GM12872 (cell line): ENCODE data around the gene KLK14.

Experiments
- TF ChIP-seq, protein P1 (sequence below): IDR thresholded peaks from 3 replicates; pipeline ENCODE4 v1.5.1; 2011; ENCODE audit warnings: low read depth, mild to moderate bottlenecking, low read length, moderate library complexity; ENCODE audit not compliant: insufficient read depth

The KLK14 gene

DNA sequence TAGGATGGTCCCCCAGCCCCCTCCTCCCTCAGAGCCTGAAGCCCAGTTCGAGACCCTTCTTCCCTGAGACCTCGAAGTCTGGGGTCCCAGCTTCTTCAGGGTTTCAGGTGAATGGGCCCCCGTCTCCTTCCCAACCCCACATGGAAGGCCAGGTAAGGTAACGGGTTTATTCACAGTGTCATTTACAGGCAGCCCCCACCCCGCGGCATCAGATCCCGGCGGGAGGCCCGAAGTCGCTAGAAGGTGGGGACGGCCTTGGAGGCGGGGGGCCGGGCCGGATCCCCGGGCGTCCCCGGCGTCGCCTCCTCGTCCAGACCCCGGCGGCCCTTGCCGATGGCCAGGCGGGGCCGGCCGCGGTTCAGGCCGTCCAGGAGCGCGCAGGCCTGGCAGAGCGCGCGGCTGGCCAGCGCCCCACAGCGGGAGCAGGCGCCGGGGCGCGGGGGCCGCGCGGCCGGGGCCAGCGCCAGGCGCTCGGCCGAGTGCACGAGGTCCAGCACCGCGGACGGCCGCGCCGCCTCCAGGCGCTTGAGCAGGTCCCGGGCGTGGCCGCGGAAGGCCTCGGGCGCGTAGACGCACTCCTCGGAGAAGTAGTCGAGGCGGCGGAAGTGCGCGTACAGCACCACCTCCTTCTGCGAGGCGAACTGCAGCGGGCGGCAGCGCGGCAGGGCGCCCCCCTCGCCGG, 15.8 kb upstream of the KLK14 start:
- TF ChIP-seq, protein P1, sequence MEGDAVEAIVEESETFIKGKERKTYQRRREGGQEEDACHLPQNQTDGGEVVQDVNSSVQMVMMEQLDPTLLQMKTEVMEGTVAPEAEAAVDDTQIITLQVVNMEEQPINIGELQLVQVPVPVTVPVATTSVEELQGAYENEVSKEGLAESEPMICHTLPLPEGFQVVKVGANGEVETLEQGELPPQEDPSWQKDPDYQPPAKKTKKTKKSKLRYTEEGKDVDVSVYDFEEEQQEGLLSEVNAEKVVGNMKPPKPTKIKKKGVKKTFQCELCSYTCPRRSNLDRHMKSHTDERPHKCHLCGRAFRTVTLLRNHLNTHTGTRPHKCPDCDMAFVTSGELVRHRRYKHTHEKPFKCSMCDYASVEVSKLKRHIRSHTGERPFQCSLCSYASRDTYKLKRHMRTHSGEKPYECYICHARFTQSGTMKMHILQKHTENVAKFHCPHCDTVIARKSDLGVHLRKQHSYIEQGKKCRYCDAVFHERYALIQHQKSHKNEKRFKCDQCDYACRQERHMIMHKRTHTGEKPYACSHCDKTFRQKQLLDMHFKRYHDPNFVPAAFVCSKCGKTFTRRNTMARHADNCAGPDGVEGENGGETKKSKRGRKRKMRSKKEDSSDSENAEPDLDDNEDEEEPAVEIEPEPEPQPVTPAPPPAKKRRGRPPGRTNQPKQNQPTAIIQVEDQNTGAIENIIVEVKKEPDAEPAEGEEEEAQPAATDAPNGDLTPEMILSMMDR, result no peak

- TF ChIP-seq, protein P1, result no peak
Measured at GRCh38 chr19:51097796-51098195, 15.1 kb upstream of the KLK14 start.

- TF ChIP-seq, protein P1, result peak; percentile 86
Measured at GRCh38 chr19:51097166-51097738, 14.6 kb upstream of the KLK14 start.

- TF ChIP-seq, protein P1, result peak; percentile 34; the same call in 2 of the 3 replicates
Measured at GRCh38 chr19:51096473-51097165, 13.9 kb upstream of the KLK14 start.

DNA sequence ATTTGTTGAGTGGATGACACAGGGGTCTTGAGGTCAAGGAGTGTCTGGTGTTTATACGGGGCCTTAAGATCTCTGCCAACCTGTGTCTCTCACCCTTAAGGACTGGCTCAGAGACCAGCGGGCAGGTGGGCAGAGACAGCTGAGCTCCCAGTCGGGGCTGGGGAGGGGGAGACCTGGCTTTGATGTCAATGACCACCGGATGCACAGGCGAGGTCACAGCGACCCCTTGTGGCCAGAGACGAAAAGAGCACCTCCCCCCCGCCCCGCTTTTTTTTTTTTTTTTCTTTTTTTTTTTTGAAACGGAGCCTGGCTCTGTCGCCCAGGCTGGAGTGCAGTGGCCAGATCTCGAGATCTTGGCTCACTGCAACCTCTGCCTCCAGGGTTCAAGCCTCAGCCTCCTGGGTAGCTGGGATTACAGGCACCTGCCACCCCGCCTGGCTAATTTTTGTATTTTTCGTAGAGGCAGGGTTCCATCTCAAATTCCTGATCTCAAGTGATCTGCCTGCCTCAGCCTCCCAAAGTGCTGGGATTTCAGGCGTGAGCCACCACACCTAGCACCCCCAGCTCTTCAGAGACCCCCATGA, 12.1 kb upstream of the KLK14 start:
- TF ChIP-seq, protein P1, result peak; percentile 75

- TF ChIP-seq, protein P1, result no peak
Measured at GRCh38 chr19:51093510-51094345, 11.0 kb upstream of the KLK14 start.
